Measurements from ENCODE around the gene ADAR.
"Not testable (repeated sequence)": the region's sequence is repeated elsewhere in the genome, so short reads cannot be mapped to it uniquely, and the experiment has no call there.

The ADAR gene

GRCh38 chr1:154607609-154608396 lies at the start of gene ADAR:
ADAR (minus strand) TSS chr1:154608186; CDS start chr1:154608006, 180 bp downstream.
- FAIRE-seq (peak; percentile 46), DNase-seq (ENCODE audit: low spot score) (peak; percentile 86)

GRCh38 chr1:154657556-154657955 lies 49.6 kb upstream of the ADAR start:
- no peak for DNase-seq (ENCODE audit: low spot score)
- no peak for FAIRE-seq

- no peak for DNase-seq (ENCODE audit: low spot score)
- FAIRE-seq, result no peak
Measured at GRCh38 chr1:154652893-154653292, 44.9 kb upstream of the ADAR start.

- FAIRE-seq; DNase-seq (ENCODE audit: low spot score): not testable (repeated sequence)
Measured at GRCh38 chr1:154644724-154645123, 36.7 kb upstream of the ADAR start.

GRCh38 chr1:154641534-154641933 lies 33.5 kb upstream of the ADAR start:
- no peak for FAIRE-seq
- DNase-seq (ENCODE audit: low spot score), result no peak

GRCh38 chr1:154639876-154640275 lies 31.9 kb upstream of the ADAR start:
- DNase-seq (ENCODE audit: low spot score) (no peak), FAIRE-seq (no peak)

- FAIRE-seq (no peak), DNase-seq (ENCODE audit: low spot score) (no peak)
Measured at GRCh38 chr1:154635171-154635570, 27.2 kb upstream of the ADAR start.

GRCh38 chr1:154629675-154630073 lies 21.7 kb upstream of the ADAR start:
- DNase-seq (ENCODE audit: low spot score) (no peak), FAIRE-seq (no peak)

- no peak for DNase-seq (ENCODE audit: low spot score)
- no peak for FAIRE-seq
Measured at GRCh38 chr1:154629061-154629674, 21.2 kb upstream of the ADAR start.

- DNase-seq (ENCODE audit: low spot score) (no peak), FAIRE-seq (no peak)
Measured at GRCh38 chr1:154628121-154628405, 20.1 kb upstream of the ADAR start.

- FAIRE-seq (no peak), DNase-seq (ENCODE audit: low spot score) (peak; percentile 66)
Measured at GRCh38 chr1:154627257-154628120, 19.5 kb upstream of the ADAR start.

GRCh38 chr1:154626456-154627256 lies 18.7 kb upstream of the ADAR start:
- no peak for FAIRE-seq
- DNase-seq (ENCODE audit: low spot score), result no peak

- FAIRE-seq (no peak), DNase-seq (ENCODE audit: low spot score) (no peak)
Measured at GRCh38 chr1:154624746-154625643, 17.0 kb upstream of the ADAR start.

GRCh38 chr1:154623358-154623757 lies 15.4 kb upstream of the ADAR start:
- DNase-seq (ENCODE audit: low spot score) (no peak), FAIRE-seq (no peak)

GRCh38 chr1:154622503-154623039 lies 14.6 kb upstream of the ADAR start:
- FAIRE-seq, result no peak
- DNase-seq (ENCODE audit: low spot score), result no peak

- FAIRE-seq, result no peak
Measured at GRCh38 chr1:154621875-154622274, 13.9 kb upstream of the ADAR start.

GRCh38 chr1:154620751-154621150 lies 12.8 kb upstream of the ADAR start:
- DNase-seq (ENCODE audit: low spot score) (no peak), FAIRE-seq (no peak)

More at GRCh38 chr1:154621875-154622274, 13.9 kb upstream of the ADAR start:
- no peak for DNase-seq (ENCODE audit: low spot score)

- DNase-seq (ENCODE audit: low spot score) (peak; percentile 9), FAIRE-seq (peak; percentile 63)
Measured at GRCh38 chr1:154619181-154619948, 11.4 kb upstream of the ADAR start.

- FAIRE-seq (no peak), DNase-seq (ENCODE audit: low spot score) (no peak)
Measured at GRCh38 chr1:154616659-154617345, 8.8 kb upstream of the ADAR start.
